GM19035 (cell line): ENCODE results near the gene CYTH1.

Experiments used
- ATAC-seq: cut with Tn5 transposase; IDR thresholded peaks from one replicate; pipeline ENCODE4 v1.9.1; 2021; ENCODE audit not compliant: unreplicated experiment

CYTH1 gene

GRCh38 chr17:78629436-78629995 is 152.6 kb downstream of the CYTH1 start:
- no peak for ATAC-seq

- ATAC-seq: no peak
Measured at GRCh38 chr17:78628547-78629435, 153.3 kb downstream of the CYTH1 start.

DNA sequence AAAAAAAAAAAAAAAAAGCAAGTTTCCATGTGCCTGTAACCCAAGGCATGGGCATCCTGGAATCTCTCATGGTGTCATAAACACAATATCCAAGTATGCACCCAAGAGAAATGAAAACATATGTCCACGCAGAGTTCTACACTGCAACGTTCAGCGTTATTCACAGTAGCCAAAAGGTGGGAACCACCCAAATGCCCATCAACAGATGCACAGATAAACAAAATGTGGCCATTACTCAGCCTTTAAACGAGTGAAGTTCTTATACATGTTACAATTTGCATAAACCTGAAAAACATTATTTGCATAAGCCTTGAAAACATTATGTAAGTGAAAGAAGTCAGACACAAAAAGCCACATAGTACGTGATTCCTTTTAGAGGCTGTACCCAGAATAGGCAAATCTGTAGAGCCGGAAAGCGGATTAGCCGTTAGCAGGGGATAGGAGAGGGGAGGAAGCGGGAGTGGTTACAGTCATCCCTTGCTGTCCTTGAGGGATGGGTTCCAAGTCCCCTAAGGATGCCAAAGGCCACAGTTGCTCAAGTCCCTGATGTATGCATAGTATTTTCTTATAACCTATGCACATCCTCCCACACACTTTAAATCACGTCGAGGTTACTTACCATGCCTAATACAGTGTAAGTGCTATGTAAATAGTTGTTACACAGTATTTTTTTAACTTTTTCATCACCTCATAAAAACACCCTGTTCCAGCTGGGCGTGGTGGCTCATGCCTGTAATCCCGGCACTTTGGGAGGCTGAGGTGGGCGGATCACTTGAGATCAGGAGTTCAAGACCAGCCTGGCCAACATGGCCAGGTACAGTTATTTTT is 157.5 kb downstream of the CYTH1 start:
- no peak for ATAC-seq
